NCI-H69 (cell line): ENCODE measurements around the gene RPTOR.
A peak's percentile ranks its signal among the peaks of the same experiment; 100 is the strongest.

Source experiments
- DNase-seq: peaks from one replicate; lab custom pipeline; 2025; lab: John Stamatoyannopoulos, UW

The RPTOR gene

GRCh38 chr17:80816241-80817103, 271.8 kb downstream of the RPTOR start:
- no peak for DNase-seq

- DNase-seq, result no peak
Observed at GRCh38 chr17:80817321-80817845, 272.7 kb downstream of the RPTOR start.

DNA sequence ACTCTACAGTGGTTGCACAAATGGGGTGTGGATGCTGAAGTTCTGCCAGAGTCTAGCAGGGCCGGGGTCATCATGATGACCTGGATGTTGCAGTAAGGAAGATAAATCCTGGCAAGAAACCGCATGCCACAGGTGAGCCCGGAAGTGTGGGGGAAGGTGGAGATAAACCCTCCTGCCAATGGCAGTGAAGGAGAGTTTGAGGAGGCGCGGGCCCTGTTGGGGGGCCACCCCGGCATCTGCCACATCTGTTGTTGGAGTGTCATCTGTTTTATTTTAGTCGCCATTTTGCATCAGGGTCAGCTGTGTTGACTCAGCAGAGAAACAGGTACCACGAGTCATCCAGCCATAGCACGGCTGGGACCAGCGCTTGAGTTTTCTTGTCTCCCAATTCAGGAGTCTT, 273.2 kb downstream of the RPTOR start:
- DNase-seq, result no peak

- DNase-seq, result no peak
Observed at GRCh38 chr17:80818871-80819270, 274.2 kb downstream of the RPTOR start.

DNA sequence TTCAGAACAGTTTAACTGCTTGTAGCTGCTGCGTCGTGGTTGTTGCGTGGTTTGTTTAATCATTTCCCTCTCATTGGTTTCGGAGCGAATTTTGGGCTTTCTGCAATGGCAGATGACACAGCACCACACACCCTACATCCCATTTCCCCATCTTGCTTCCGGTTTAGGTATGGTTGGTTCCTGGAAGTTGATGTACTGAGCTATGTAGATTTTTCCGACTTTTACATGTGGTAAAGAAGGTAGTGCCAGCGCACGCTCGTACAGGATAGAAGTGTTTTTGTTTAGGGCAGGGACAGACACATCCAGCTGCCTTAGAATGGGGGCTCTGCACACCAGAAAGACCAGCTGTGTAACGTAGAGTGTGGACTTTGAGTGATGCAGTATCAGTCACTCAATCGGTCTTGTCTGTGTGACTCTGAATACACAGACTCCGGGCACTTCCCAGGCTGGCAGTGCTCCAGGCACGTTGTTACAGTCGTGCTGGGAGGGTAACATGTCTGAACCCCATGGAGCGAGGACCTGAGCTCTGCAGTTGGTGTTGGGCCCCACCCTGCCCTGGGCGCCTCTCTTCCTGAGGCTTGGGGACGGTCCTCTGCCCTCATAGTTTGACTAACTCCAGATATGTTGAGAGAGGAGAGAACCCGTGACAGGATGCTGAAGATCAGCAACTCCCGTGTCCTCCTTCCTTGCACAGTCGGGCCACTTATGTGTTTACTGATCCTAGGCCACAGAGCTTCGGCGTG, 275.0 kb downstream of the RPTOR start:
- DNase-seq, result peak; percentile 80

DNA sequence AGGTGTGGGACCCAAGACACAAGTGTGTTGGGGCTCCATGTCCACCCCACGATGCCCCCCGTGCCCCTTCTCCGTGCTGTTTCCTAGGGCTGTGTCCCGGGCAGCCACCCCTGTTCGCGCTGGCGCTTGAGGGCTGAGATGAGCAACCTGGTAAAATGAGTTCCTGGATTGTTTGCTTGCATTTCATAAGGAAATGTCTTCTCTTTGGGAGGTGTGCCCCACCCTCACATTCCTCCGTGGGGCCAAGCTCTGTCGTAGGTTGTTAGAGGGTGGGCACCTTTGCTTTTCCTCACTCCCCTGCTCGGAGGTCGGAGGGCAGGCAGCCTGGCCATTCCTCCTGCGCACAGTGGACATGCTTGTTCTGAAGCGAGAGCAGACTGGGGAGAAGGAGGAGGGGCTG, 275.7 kb downstream of the RPTOR start:
- no peak for DNase-seq

DNA sequence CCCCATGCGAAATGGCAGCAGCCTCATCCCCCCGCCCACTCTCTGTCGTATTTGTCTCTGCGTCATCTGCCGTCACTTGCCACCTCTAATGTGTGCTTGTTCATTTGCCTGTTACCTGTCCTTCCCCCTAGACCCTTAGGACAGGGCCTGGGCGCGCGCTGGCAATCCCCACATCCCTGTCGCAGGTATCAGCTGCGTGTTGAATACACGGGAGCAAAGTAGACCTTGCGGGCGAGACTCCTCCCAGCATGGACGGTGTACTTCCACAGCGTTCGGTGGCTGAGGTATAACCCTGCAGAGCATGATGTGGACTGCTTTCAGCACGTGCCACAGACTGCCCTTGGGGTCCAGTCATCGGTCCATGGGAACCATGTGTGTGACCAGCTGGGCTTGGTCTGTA, 276.9 kb downstream of the RPTOR start:
- no peak for DNase-seq

GRCh38 chr17:80822021-80822699, 277.5 kb downstream of the RPTOR start:
- DNase-seq, result no peak

DNA sequence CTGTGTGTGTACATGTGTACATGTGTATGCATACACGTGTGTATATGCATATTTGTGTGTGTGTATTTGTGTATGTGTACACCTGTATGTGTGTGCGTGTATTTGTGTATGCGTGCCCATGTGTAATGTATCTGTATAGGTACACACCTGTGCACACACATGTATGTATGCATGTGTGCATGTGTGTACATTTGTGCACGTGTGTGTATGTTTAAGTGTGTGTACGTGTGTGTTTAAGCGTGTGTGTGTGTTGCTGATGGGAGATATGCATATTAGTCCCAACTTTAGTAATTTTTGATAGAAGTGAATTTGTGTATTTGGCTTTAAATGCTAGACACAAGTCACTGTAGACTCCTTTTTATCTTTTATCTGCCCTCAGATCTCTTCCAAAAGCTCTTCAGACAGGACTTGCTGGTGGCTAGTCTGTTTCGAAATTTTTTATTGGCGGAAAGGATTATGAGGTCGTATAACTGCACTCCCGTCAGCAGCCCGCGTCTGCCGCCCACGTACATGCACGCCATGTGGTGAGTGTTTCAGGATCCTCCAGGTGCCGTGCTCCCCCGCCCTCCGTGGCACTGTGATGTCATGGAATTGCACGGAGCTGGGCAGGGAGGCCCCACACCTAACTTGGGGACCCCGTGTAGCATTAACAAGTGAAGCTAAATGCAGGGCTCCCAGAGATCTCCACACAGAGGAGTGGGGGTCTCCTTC, 278.2 kb downstream of the RPTOR start:
- DNase-seq, result no peak

DNA sequence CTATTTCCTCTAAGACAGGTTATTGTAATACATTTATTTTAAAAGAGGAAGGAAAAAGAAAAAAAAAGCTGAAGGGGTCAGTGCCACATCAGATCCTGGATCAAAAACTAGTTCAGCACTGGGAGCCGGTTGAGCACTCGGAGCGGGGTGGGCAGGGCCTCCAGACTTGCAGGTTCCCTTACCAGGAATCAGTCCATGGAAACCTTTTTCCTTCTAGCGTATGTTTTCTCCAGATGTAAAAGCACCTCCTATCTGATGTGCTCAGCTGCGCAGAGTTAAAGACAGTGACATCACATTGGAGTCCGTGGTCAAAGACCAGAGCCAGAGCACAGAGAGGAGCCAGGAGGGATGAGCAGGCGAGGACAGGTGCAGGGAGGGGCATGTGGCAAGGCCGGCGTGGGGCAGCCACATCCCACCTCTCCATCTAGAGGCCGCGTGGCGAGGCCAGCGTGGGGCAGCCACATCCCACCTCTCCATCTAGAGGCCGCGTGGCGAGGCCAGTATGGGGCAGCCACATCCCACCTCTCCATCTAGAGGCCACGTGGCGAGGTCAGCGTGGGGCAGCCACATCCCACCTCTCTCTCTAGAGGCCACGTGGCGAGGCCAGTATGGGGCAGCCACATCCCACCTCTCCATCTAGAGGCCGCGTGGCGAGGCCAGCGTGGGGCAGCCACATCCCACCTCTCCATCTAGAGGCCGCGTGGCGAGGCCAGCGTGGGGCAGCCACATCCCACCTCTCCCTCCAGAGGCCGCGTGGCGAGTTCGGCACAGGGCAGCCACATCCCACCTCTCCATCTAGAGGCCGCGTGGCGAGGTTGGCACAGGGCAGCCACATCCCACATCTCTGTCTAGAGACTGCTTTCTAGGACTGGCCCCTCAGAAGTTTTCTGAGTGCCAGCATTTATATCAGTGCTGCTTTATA, 280.2 kb downstream of the RPTOR start:
- no peak for DNase-seq

GRCh38 chr17:80825471-80826345, 281.1 kb downstream of the RPTOR start:
- no peak for DNase-seq

GRCh38 chr17:80826346-80826954, 281.8 kb downstream of the RPTOR start:
- DNase-seq, result no peak

DNA sequence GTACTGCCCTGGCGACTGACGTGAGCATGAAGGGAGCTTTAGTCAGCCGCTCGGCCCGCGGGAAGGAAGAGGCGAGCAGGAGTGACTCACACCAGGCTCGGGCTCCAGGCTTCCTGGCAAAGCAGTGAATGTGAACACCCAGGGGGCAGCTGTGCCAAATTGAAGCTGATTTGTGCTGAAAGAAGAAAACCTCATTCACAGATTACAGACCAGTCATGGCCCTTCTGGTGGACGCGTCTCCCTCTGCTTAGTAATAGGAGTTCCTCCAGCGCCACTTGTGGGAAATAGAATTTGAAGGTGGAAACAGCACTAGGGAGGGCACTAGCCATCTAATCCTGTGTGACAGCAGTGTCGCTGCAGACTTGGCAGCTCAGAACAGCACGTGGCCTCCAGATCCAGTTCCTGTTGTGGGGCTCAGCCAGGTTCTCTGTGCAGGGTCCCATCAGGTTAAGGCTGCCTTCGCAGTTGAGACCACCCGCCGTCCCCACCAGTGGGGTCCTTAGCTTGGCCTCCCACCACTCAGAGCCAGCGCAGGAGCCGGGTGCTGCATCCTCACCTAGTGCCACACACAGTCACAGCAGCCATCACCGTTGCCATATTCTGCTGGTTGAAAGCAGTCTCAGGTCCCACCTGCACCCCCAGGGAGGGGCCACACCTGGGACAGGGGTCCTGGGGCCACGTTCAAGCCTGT, 282.5 kb downstream of the RPTOR start:
- peak; percentile 44 for DNase-seq

DNA sequence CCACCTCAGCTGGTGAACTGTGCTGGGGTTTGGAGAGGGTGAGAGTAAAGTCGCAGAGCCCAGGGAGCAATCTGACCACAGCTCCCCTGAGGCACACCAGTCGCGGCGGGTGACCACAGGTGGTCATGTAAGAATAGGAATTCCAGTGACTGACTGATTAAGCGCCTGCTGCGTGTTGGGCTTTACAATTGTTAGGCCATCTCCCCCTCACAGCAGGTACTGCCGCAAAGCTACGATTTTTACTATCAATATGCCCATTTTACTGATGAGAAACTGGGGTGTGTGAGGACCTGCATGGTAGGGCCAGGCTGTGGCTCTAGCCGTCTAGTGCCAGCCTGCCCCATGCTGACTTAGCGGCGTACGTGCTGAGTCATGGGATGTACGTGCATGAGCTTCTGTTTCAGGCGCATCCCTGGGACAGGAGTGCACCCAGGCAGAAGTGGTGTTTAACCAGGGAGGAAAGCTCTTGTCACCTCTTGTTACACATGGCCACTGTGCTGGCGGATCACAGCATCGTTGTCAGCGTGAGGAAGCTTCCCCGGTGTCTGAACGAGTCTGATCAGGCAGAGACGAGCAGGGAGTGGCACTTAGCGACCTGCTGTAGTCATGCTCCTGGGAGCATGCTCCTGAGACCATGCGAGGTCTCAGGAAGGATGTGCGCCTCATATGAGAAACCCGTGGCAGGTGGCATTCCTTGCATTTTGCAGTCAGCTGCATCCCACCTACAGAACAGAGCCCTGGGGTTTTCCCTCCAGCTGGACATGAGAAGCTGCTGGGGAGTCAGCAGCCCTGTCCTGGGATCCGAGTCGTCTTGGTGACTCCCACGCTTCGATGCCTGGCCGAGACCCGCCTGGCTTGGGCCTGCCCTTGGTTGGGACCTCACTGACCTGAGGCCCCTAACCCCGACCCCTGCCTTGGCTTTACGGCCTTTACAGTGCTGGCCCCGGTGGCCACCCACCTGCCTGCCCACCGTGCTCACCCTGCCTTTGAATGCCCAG, 283.3 kb downstream of the RPTOR start:
- DNase-seq, result peak; percentile 86

- DNase-seq, result no peak
Observed at GRCh38 chr17:80829166-80829813, 284.7 kb downstream of the RPTOR start.

DNA sequence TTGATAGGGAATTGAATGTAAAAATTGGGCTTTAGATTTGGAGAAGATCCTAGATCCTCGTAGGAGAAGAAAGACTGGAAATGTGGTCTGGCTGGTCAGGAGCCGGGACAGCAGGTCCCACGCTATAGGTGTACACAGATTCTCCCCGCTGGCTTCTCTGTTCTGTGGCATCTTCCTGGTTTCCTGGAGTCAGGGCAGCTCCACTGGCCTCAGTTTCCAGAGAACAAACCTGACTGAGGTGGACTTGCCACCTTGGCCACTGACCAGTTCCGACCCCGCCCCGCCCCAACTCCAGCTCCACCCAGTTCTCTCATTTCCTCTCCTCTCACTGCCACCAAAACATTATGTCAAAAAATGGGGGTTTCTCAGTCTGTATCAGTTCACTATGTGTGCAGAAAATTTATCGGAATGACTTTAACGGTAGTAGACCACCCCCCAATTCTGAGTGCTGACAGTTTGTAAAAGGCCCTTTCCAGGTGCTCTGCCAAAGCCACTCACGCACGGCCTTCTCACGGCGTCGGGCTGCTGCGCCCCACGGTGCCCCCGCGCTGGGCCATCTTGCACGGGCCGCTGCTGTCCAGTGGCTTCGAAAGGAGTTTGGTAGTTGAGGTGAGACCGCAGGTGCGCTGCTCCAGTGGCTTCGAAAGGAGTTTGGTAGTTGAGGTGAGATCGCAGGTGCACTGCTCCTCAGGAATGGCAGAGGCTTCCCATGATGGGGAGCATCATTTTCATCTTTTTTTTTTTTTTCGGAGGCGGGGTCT, 285.6 kb downstream of the RPTOR start:
- DNase-seq, result no peak
